Endothelial cell of umbilical vein (primary cell): ENCODE measurements around the gene PIM3. TPM values are rescaled to one million over a fixed set of nuclear protein-coding genes. Genes with fewer than 3 reads are reported as not detected.

Source experiments
- BruUV-seq: library from RNA; stranded (reverse); fragments of 400-500 nt; replicated peaks from 2 replicates; lab custom pipeline; 2021; lab: Mats Ljungman, UMichigan
- CTCF ChIA-PET: fragments of 300-600, 350-600 bp; sonication (Branson Sonifier 250); formaldehyde crosslinking; loops from one replicate; lab custom pipeline; 2021; ENCODE audit warnings: antibody characterized with exemption, inconsistent platforms; lab: Charles Lee
- POLR2A ChIA-PET: fragments of 300-600, 350-600 bp; sonication (Branson Sonifier 250); formaldehyde crosslinking; loops from one replicate; lab custom pipeline; 2021; ENCODE audit warnings: antibody characterized with exemption, inconsistent platforms; lab: Charles Lee
- DNase-seq: peaks from one replicate; pipeline ENCODE4 v3.0.0-alpha.2; 2011; ENCODE audit warnings: low read depth, low spot score
- FAIRE-seq: peaks from 2 replicates; lab custom pipeline; 2011; peaks lifted over from hg19 to GRCh38; lab: Jason Lieb, UNC
- H2AFZ ChIP-seq: 2 replicates; pipeline ENCODE4 v1.6.0; 2012; ENCODE audit warnings: low read depth, low read length, control low read depth, inconsistent platforms
- H3K27ac ChIP-seq: 2 replicates; pipeline ENCODE4 v1.5.1; 2011; ENCODE audit warnings: low read depth, mild to moderate bottlenecking, control low read depth, low read length, moderate library complexity; ENCODE audit not compliant: insufficient read depth
- H3K27me3 ChIP-seq, 2 experiments: 2 replicates each; pipeline versions ENCODE4 v1.6.0 to v1.6.1; 2011; ENCODE audit warnings: low read length in 2 of 2, mixed read lengths in 1 of 2; ENCODE audit not compliant: control insufficient read depth in 2 of 2, insufficient read depth in 2 of 2
- H3K36me3 ChIP-seq, 2 experiments: 2 replicates in 1 of 2; 3 replicates in 1 of 2; pipeline ENCODE4 v1.5.1; 2011; ENCODE audit warnings: low read length in 2 of 2, mild to moderate bottlenecking in 1 of 2, moderate library complexity in 1 of 2; ENCODE audit not compliant: control insufficient read depth in 2 of 2, insufficient read depth in 2 of 2; ENCODE audit errors: extremely low read depth in 1 of 2
- H3K4me1 ChIP-seq: 3 replicates; pipeline ENCODE4 v1.5.1; 2011; ENCODE audit warnings: mild to moderate bottlenecking, low read length; ENCODE audit not compliant: control insufficient read depth, insufficient read depth; ENCODE audit errors: extremely low read depth
- H3K4me2 ChIP-seq: 2 replicates; pipeline ENCODE4 v1.6.1; 2011; ENCODE audit warnings: low read length, control low read depth, mixed read lengths; ENCODE audit not compliant: insufficient read depth
- H3K4me3 ChIP-seq, 3 experiments: fragments of 200-600 bp in 1 of 3; sonication (generic), shearing (Covaris generic) in 1 of 3; replicated peaks in 1 of 3; 2 replicates each; pipeline ENCODE4 v1.5.1; 2011 to 2016; ENCODE audit warnings: control low read depth in 3 of 3, low read length in 3 of 3, mild to moderate bottlenecking in 2 of 3, inconsistent platforms in 1 of 3, low read depth in 1 of 3, moderate library complexity in 1 of 3; ENCODE audit not compliant: insufficient read depth in 1 of 3
- H3K79me2 ChIP-seq: 2 replicates; pipeline ENCODE4 v1.6.0; 2012; ENCODE audit warnings: low read length, inconsistent platforms; ENCODE audit not compliant: control insufficient read depth, insufficient read depth
- H3K9ac ChIP-seq: replicated peaks from 2 replicates; pipeline ENCODE3; 2011; ENCODE audit warnings: low read length, control low read depth; ENCODE audit not compliant: insufficient read depth; ENCODE audit errors: extremely low read depth
- H3K9me1 ChIP-seq: replicated peaks from 3 replicates; pipeline ENCODE4 v1.6.0; 2011; ENCODE audit warnings: mild to moderate bottlenecking, low read length; ENCODE audit not compliant: control insufficient read depth, insufficient read depth; ENCODE audit errors: extremely low read depth
- H3K9me3 ChIP-seq: replicated peaks from 2 replicates; pipeline ENCODE4 v1.5.1; 2012; ENCODE audit warnings: low read length, inconsistent platforms; ENCODE audit not compliant: control insufficient read depth, insufficient read depth
- H4K20me1 ChIP-seq: replicated peaks from 2 replicates; pipeline ENCODE3; 2011; ENCODE audit warnings: mild to moderate bottlenecking, low read length; ENCODE audit not compliant: control insufficient read depth, insufficient read depth; ENCODE audit errors: extremely low read depth
- EZH2 ChIP-seq: IDR thresholded peaks from 2 replicates; pipeline ENCODE4 v1.6.1; 2012; ENCODE audit warnings: borderline replicate concordance, low read depth, mild to moderate bottlenecking, moderate library complexity, low read length, inconsistent platforms; ENCODE audit not compliant: severe bottlenecking
- FOS ChIP-seq: IDR thresholded peaks from 2 replicates; pipeline ENCODE4 v1.6.1; 2011; ENCODE audit warnings: mild to moderate bottlenecking, low read length, moderate library complexity, borderline replicate concordance; ENCODE audit not compliant: insufficient read depth
- JUN ChIP-seq: IDR thresholded peaks from 2 replicates; pipeline ENCODE4 v1.6.1; 2011; ENCODE audit warnings: borderline replicate concordance, low read depth; ENCODE audit not compliant: insufficient read length, insufficient read depth
- MYC ChIP-seq: IDR thresholded peaks from one replicate; pipeline ENCODE4 v1.6.1; 2011; ENCODE audit warnings: mild to moderate bottlenecking, low read depth, low read length
- POLR2A ChIP-seq: IDR thresholded peaks from 2 replicates; pipeline ENCODE4 v1.6.1; 2012; ENCODE audit warnings: low read depth, mild to moderate bottlenecking, control low read depth, low read length
- POLR2AphosphoS5 ChIP-seq: IDR thresholded peaks from 2 replicates; pipeline ENCODE4 v1.6.1; 2012; ENCODE audit warnings: low read depth, mild to moderate bottlenecking, control low read depth, low read length, moderate library complexity; ENCODE audit not compliant: insufficient read depth
- dilution Hi-C: fragments of 300-500 bp; cut with MboI; formaldehyde crosslinking; loops from one replicate; pipeline ENCODE4 v1.15.0; 2019; ENCODE audit warnings: low sequenced_read_pairs; ENCODE audit not compliant: extremely low pct_ligation_motif_present
- intact Hi-C: fragments of 100-400 bp; cut with micrococcal nuclease; formaldehyde crosslinking; loops from one replicate; pipeline ENCODE4 v1.10.0; 2022
- polyA plus RNA-seq, 4 experiments: library from polyadenylated mRNA; depleted of rRNA in 3 of 4; stranded (reverse) in 3 of 4; unstranded in 1 of 4; fragments of >200 nt; gene quantifications; 2 replicates each; pipeline versions ENCODE4 v1.2.1 to v1.2.3, GENCODE V29; 2011 to 2012; ENCODE audit warnings: missing spikeins in 1 of 4
- total RNA-seq: library from RNA; stranded (reverse); gene quantifications from 2 replicates; pipeline ENCODE4 v1.2.3, GENCODE V29; 2021
- TF ChIP-seq, protein P1 (sequence below), 2 donors: IDR thresholded peaks; 1 replicate in 1 of 2; 2 replicates in 1 of 2; pipeline ENCODE4 v1.5.1; 2011; ENCODE audit warnings: low read length in 2 of 2, mild to moderate bottlenecking in 2 of 2, moderate library complexity in 2 of 2, control low read depth in 1 of 2, inconsistent platforms in 1 of 2, low read depth in 1 of 2; ENCODE audit not compliant: insufficient read depth in 1 of 2; ENCODE audit errors: extremely low read depth in 1 of 2
- TF ChIP-seq, protein P2 (sequence below): IDR thresholded peaks from 2 replicates; pipeline ENCODE4 v1.6.1; 2011; ENCODE audit not compliant: insufficient read depth, insufficient read length

The PIM3 gene
- total and polyA plus RNA-seq, 2 donors (not counting 3 experiments of a cell fraction or from before 2014, with no cell fraction given) = 131 to 185 TPM

DNA sequence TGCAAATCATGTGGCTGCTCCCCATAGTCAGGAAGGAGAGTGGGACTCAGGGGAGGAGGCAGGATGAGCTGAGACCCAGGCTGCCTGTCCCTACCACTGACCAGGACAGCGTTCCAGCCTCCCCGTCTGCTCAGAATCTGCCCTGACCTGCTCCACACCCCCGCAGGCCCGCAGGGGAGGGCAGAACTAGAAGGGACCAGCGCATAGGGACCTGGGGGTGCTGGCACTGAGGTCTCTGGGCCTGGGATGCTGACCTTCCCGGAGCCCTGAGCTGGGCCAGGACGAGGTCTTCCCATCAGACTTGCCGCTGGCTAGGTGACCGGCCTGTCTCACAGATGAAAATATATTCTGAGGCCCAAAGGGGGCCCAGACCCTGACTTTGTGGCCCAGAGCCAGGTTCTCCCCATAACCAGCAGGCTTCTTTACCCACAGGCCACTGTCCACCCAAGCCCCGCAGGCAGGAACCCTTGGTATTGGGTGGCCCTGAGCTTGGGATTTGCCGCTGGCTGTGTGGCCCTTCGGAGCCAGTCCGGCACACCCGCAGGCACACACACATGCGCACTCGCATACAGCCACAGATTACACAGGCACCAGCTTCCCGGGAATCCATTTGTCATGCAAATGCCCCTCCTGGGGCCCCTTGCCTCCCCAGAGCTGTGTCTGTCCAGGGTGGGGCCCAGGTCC is 13.8 kb upstream of the PIM3 start:
- CTCF ChIA-PET = no interaction called here
- no peak for TF ChIP-seq POLR2A
- TF ChIP-seq POLR2AphosphoS5 = no peak
- TF ChIP-seq, protein P1, sequence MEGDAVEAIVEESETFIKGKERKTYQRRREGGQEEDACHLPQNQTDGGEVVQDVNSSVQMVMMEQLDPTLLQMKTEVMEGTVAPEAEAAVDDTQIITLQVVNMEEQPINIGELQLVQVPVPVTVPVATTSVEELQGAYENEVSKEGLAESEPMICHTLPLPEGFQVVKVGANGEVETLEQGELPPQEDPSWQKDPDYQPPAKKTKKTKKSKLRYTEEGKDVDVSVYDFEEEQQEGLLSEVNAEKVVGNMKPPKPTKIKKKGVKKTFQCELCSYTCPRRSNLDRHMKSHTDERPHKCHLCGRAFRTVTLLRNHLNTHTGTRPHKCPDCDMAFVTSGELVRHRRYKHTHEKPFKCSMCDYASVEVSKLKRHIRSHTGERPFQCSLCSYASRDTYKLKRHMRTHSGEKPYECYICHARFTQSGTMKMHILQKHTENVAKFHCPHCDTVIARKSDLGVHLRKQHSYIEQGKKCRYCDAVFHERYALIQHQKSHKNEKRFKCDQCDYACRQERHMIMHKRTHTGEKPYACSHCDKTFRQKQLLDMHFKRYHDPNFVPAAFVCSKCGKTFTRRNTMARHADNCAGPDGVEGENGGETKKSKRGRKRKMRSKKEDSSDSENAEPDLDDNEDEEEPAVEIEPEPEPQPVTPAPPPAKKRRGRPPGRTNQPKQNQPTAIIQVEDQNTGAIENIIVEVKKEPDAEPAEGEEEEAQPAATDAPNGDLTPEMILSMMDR (IDR thresholded peaks at IDR 0.05; ENCODE audit: extremely low read depth in 1 of 2, insufficient read depth in 1 of 2, low read depth in 1 of 2, low read length in 2 of 2) = no peak
- no peak for TF ChIP-seq FOS
- TF ChIP-seq MYC = no peak
- TF ChIP-seq, protein P2, sequence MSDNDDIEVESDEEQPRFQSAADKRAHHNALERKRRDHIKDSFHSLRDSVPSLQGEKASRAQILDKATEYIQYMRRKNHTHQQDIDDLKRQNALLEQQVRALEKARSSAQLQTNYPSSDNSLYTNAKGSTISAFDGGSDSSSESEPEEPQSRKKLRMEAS = no peak
- TF ChIP-seq JUN = no peak
- TF ChIP-seq EZH2 = no peak
- H3K36me3 ChIP-seq = no peaks in the 10 kb centered on the region

More for the DNA sequence above, 13.8 kb upstream of the PIM3 start:
- no peak overlapping the region for H3K4me2 ChIP-seq
- no peaks in the 10 kb centered on the region for H3K79me2 ChIP-seq
- H3K9me1 ChIP-seq = no peaks in the 10 kb centered on the region
- FAIRE-seq (no peak), DNase-seq (no peak)
- H2AFZ ChIP-seq = no peak overlapping the region
- H3K27me3 ChIP-seq = no peaks in the 10 kb centered on the region
- BruUV-seq = no TSS peak
- H3K9me3 ChIP-seq = no peaks in the 10 kb centered on the region
- dilution Hi-C loops (no loop called here), intact Hi-C loops (no loop called here)
- no peaks in the 10 kb centered on the region for H4K20me1 ChIP-seq
- H3K9ac ChIP-seq = no peak overlapping the region
- peaks cover under 1% of the 10 kb centered on the region for H3K4me1 ChIP-seq
- no peak overlapping the region for H3K4me3 ChIP-seq
- POLR2A ChIA-PET = interaction anchor here (0.8 kb wide), 1 partner anchor 11 kb away, joined by 4 read pairs; no protein-coding TSS in a partner anchor
- H3K27ac ChIP-seq = no peak overlapping the region
